K562 (cell line): ENCODE results near the gene ATP6V0E1. TPM values are rescaled to one million over a fixed set of nuclear protein-coding genes. Genes with fewer than 3 reads are reported as not detected.

ENCODE experiments used
- ARID1B ChIP-seq: fragments of 450-650 bp; IDR thresholded peaks from 2 replicates; pipeline ENCODE4 v1.6.1; 2016; ENCODE audit warnings: antibody characterized with exemption, mild to moderate bottlenecking, inconsistent platforms
- CBX2 ChIP-seq: fragments of 200-600 bp; sonication (generic); IDR thresholded peaks from one replicate; pipeline ENCODE4 v1.6.1; 2012; ENCODE audit warnings: mild to moderate bottlenecking, low read length, inconsistent platforms; ENCODE audit not compliant: insufficient read depth, poor library complexity, severe bottlenecking
- CC2D1A ChIP-seq: fragments of 450-650 bp; IDR thresholded peaks from 2 replicates; pipeline ENCODE4 v1.6.1; 2017; ENCODE audit warnings: mild to moderate bottlenecking
- ELF2 ChIP-seq: fragments of 250-450 bp; sonication (Bioruptor Pico); IDR thresholded peaks from 2 replicates; pipeline ENCODE4 v1.5.0; 2021; ENCODE audit warnings: mild to moderate bottlenecking
- ESRRA ChIP-seq: fragments of 450-650 bp; IDR thresholded peaks from 2 replicates; pipeline ENCODE4 v1.6.1; 2014; ENCODE audit warnings: low read depth, mild to moderate bottlenecking, moderate library complexity, borderline replicate concordance
- FOS ChIP-seq: IDR thresholded peaks from 3 replicates; pipeline ENCODE4 v1.6.1; 2011; ENCODE audit not compliant: insufficient read length; ENCODE audit errors: extremely low read depth
- GATA2 ChIP-seq: sonication (generic); formaldehyde crosslinking; IDR thresholded peaks from 2 replicates; pipeline ENCODE4 v1.4.0; 2020; ENCODE audit warnings: mild to moderate bottlenecking, missing genetic modification reagents
- KLF1 ChIP-seq: fragments of 450-650 bp; IDR thresholded peaks from 2 replicates; pipeline ENCODE4 v1.6.1; 2016; ENCODE audit warnings: missing genetic modification characterization, missing compliant biosample characterization
- MLX ChIP-seq, 2 experiments: fragments of 450-650 bp in 1 of 2; sonication (generic) in 1 of 2; formaldehyde crosslinking; conservative IDR thresholded peaks; 2 replicates each; pipeline versions ENCODE4 v1.4.0 to v1.8.1; 2020 to 2022; ENCODE audit warnings: mild to moderate bottlenecking in 1 of 2, missing genetic modification reagents in 1 of 2
- NR4A1 ChIP-seq, 2 experiments: fragments of 250-450 bp in 1 of 2; fragments of 450-650 bp in 1 of 2; sonication (Bioruptor Pico) in 1 of 2; IDR thresholded peaks; 2 replicates each; pipeline versions ENCODE4 v1.4.0 to v1.6.1; 2016 to 2020; ENCODE audit warnings: mild to moderate bottlenecking in 2 of 2, missing compliant biosample characterization in 1 of 2, missing genetic modification characterization in 1 of 2, moderate library complexity in 1 of 2
- TAF1 ChIP-seq: IDR thresholded peaks from 2 replicates; pipeline ENCODE4 v1.6.1; 2011; ENCODE audit warnings: mild to moderate bottlenecking, low read length, moderate library complexity; ENCODE audit not compliant: insufficient read depth, control insufficient read depth, severe bottlenecking; ENCODE audit errors: extremely low read depth
- ZBTB49 ChIP-seq: sonication (generic); formaldehyde crosslinking; IDR thresholded peaks from 2 replicates; pipeline ENCODE4 v1.8.0; 2022; ENCODE audit warnings: missing genetic modification reagents, mild to moderate bottlenecking, borderline replicate concordance
- ZNF143 ChIP-seq: sonication (generic); formaldehyde crosslinking; IDR thresholded peaks from 2 replicates; pipeline ENCODE4 v1.9.0; 2022; ENCODE audit warnings: mild to moderate bottlenecking, missing genetic modification reagents
- ZNF445 ChIP-seq: fragments of 250-450 bp; sonication (Bioruptor Pico); IDR thresholded peaks from 2 replicates; pipeline ENCODE4 v1.4.0; 2020; ENCODE audit warnings: low read depth, mild to moderate bottlenecking, moderate library complexity
- ZNF512 ChIP-seq: IDR thresholded peaks from 2 replicates; pipeline ENCODE4 v1.6.1; 2016; ENCODE audit warnings: missing genetic modification characterization, missing compliant biosample characterization
- ZNF518B ChIP-seq: fragments of 250-450 bp; sonication (Bioruptor Pico); IDR thresholded peaks from 2 replicates; pipeline ENCODE4 v1.5.0; 2021; ENCODE audit warnings: mild to moderate bottlenecking, moderate library complexity
- polyA plus RNA-seq, 8 experiments: library from polyadenylated mRNA; depleted of rRNA in 4 of 8; stranded (reverse) in 5 of 8; unstranded in 3 of 8; fragments of >200 nt; fragmentation: Nextera tagmentation in 2 of 8; fragmentation: Illumina TruSeq in 1 of 8; extraction: Ambion mirVana in 2 of 8; extraction: Trizol in 1 of 8; gene quantifications; 2 replicates each; pipeline versions ENCODE4 v1.2.1 to v1.2.3, GENCODE V29; 2011 to 2014; ENCODE audit warnings: inconsistent platforms in 1 of 8, missing spikeins in 1 of 8
- total RNA-seq, 7 experiments: library from RNA; depleted of rRNA in 6 of 7; stranded (reverse); fragments of >200 nt in 6 of 7; fragmentation: Illumina TruSeq in 2 of 7; extraction: Trizol in 2 of 7; gene quantifications; 2 replicates each; pipeline versions ENCODE4 v1.2.1 to v1.2.3, GENCODE V29; 2011 to 2021; ENCODE audit warnings: low replicate concordance in 1 of 7
- TF ChIP-seq, protein P1 (sequence below): sonication (generic); IDR thresholded peaks from 2 replicates; pipeline ENCODE4 v1.6.1; 2016

ATP6V0E1 gene
- total and polyA plus RNA-seq, 9 of the 15 experiments (the other 6 are each of a cell fraction or from before 2014, with no cell fraction given) = 63.8 to 395 (median 112) TPM

- TF ChIP-seq, protein P1, sequence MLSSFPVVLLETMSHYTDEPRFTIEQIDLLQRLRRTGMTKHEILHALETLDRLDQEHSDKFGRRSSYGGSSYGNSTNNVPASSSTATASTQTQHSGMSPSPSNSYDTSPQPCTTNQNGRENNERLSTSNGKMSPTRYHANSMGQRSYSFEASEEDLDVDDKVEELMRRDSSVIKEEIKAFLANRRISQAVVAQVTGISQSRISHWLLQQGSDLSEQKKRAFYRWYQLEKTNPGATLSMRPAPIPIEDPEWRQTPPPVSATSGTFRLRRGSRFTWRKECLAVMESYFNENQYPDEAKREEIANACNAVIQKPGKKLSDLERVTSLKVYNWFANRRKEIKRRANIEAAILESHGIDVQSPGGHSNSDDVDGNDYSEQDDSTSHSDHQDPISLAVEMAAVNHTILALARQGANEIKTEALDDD = peak; percentile 69
- TF ChIP-seq ZNF445 (CRISPR knock-in tag) (no peak), ELF2 (CRISPR knock-in tag) (0 out of 2 replicates have a peak, but pooled peaks have one; percentile 70), ZNF518B (CRISPR knock-in tag) (no peak), ARID1B (no peak; the same call in 1 of the 2 replicates), ZNF512 (tag) (no peak), CBX2 (no peak), KLF1 (no peak), MLX (CRISPR knock-in tag; conservative IDR thresholded peaks at IDR 0.05) (no peak), FOS (peak; percentile 96), ZNF143 (no peak), ZBTB49 (CRISPR knock-in tag) (no peak), ESRRA (peak; percentile 59; the same call in 1 of the 2 replicates), NR4A1 (CRISPR knock-in tag; IDR thresholded peaks at IDR 0.05) (no peak), NR4A1 (tag; IDR thresholded peaks at IDR 0.05) (no peak), TAF1 (no peak), CC2D1A (no peak), GATA2 (no peak)
Observed at GRCh38 chr5:173057062-173057924, 73.7 kb downstream of the ATP6V0E1 start (continued).
